Suprapubic skin (tissue), 4 donors: ENCODE results near the gene RENBP.

Experiments
- POLR2A ChIP-seq, 2 donors: fragments of 450-650 bp; IDR thresholded peaks; one replicate each; pipeline ENCODE4 v1.6.1; 2017; ENCODE audit warnings: antibody characterized with exemption in 2 of 2, mild to moderate bottlenecking in 2 of 2, moderate library complexity in 2 of 2
- POLR2AphosphoS5 ChIP-seq, 3 donors: sonication (generic); formaldehyde crosslinking; IDR thresholded peaks; one replicate each; pipeline ENCODE4 v1.6.1; 2017; ENCODE audit warnings: antibody characterized with exemption in 3 of 3

GRCh38 chrX:153981771-153982533 is 37.5 kb upstream of the RENBP start:
- no peak for TF ChIP-seq POLR2A (IDR thresholded peaks at IDR 0.05)
- no peak for TF ChIP-seq POLR2AphosphoS5 (IDR thresholded peaks at IDR 0.05)
